HG02678 (cell line): Measurements from ENCODE around the gene MPDU1.

Experiments used
- ATAC-seq: cut with Tn5 transposase; IDR thresholded peaks from one replicate; pipeline ENCODE4 v1.9.1; 2021; ENCODE audit warnings: mild to moderate bottlenecking, moderate library complexity; ENCODE audit not compliant: unreplicated experiment

Gene MPDU1

GRCh38 chr17:7560172-7561027, 23.3 kb upstream of the MPDU1 start:
- no peak for ATAC-seq

GRCh38 chr17:7561028-7561575, 22.6 kb upstream of the MPDU1 start:
- ATAC-seq: peak; percentile 46

GRCh38 chr17:7561589-7562207, 22.0 kb upstream of the MPDU1 start, which contains the start of gene SENP3:
TSS of gene SENP3 (plus strand) at chr17:7561919. CDS start at chr17:7563077, 1,158 bp downstream.
- peak; percentile 63 for ATAC-seq

- peak; percentile 9 for ATAC-seq
These were observed 21.4 kb upstream of the MPDU1 start for GRCh38 chr17:7562208-7562605.

- ATAC-seq: no peak
These were observed 20.4 kb upstream of the MPDU1 start for GRCh38 chr17:7563115-7563869.

- no peak for ATAC-seq
These were observed 14.1 kb upstream of the MPDU1 start for GRCh38 chr17:7569571-7569970.

GRCh38 chr17:7570351-7570750, 13.3 kb upstream of the MPDU1 start:
- no peak for ATAC-seq

- no peak for ATAC-seq
These were observed 11.4 kb upstream of the MPDU1 start for GRCh38 chr17:7572338-7572587.

GRCh38 chr17:7572588-7573323, 10.9 kb upstream of the MPDU1 start:
- ATAC-seq: peak; percentile 87

GRCh38 chr17:7573324-7574080, 10.2 kb upstream of the MPDU1 start:
- no peak for ATAC-seq

- ATAC-seq: no peak
These were observed 9.3 kb upstream of the MPDU1 start for GRCh38 chr17:7574176-7574953.

GRCh38 chr17:7575481-7575883, 8.2 kb upstream of the MPDU1 start:
- no peak for ATAC-seq

GRCh38 chr17:7575959-7576358, 7.7 kb upstream of the MPDU1 start:
- ATAC-seq: no peak

GRCh38 chr17:7576432-7576937, 7.2 kb upstream of the MPDU1 start:
- ATAC-seq: no peak

- ATAC-seq: no peak
These were observed 6.1 kb upstream of the MPDU1 start for GRCh38 chr17:7577327-7578199.

- ATAC-seq: peak; percentile 36
These were observed 4.4 kb upstream of the MPDU1 start, which contains the start of gene CD68 for GRCh38 chr17:7579001-7579833. TSS of gene CD68 (plus strand) at chr17:7579638. CDS start at chr17:7579678, 40 bp downstream.
